Nephron progenitor cell (in vitro differentiated cells): ENCODE results near the gene LCP1.
A peak's percentile ranks its signal among the peaks of the same experiment; 100 is the strongest.

Experiments
- DNase-seq: peaks from one replicate; pipeline ENCODE4 v3.0.0; 2021
- H3K27ac Mint-ChIP-seq: 2 replicates; pipeline ENCODE4 v1.8.0; 2021; ENCODE audit warnings: mild to moderate bottlenecking, moderate library complexity, mixed read lengths
- H3K27me3 Mint-ChIP-seq: 2 replicates; pipeline ENCODE4 v1.8.0; 2021; ENCODE audit warnings: mild to moderate bottlenecking, low read depth, mixed read lengths; ENCODE audit not compliant: poor library complexity
- H3K36me3 Mint-ChIP-seq: 2 replicates; pipeline ENCODE4 v1.8.0; 2021; ENCODE audit warnings: low read depth, mixed read lengths
- H3K4me1 Mint-ChIP-seq: 2 replicates; pipeline ENCODE4 v1.8.0; 2021; ENCODE audit warnings: mixed read lengths
- H3K4me3 Mint-ChIP-seq: 2 replicates; pipeline ENCODE4 v1.8.0; 2021; ENCODE audit warnings: mild to moderate bottlenecking, moderate library complexity, mixed read lengths
- H3K9me3 Mint-ChIP-seq: 2 replicates; pipeline ENCODE4 v1.8.0; 2021; ENCODE audit warnings: mild to moderate bottlenecking, moderate library complexity, mixed read lengths
- CTCF ChIP-seq: fragments of 200-600 bp; sonication (generic); IDR thresholded peaks from 2 replicates; pipeline ENCODE4 v1.5.0; 2021; ENCODE audit warnings: antibody characterized with exemption

Gene LCP1

DNA sequence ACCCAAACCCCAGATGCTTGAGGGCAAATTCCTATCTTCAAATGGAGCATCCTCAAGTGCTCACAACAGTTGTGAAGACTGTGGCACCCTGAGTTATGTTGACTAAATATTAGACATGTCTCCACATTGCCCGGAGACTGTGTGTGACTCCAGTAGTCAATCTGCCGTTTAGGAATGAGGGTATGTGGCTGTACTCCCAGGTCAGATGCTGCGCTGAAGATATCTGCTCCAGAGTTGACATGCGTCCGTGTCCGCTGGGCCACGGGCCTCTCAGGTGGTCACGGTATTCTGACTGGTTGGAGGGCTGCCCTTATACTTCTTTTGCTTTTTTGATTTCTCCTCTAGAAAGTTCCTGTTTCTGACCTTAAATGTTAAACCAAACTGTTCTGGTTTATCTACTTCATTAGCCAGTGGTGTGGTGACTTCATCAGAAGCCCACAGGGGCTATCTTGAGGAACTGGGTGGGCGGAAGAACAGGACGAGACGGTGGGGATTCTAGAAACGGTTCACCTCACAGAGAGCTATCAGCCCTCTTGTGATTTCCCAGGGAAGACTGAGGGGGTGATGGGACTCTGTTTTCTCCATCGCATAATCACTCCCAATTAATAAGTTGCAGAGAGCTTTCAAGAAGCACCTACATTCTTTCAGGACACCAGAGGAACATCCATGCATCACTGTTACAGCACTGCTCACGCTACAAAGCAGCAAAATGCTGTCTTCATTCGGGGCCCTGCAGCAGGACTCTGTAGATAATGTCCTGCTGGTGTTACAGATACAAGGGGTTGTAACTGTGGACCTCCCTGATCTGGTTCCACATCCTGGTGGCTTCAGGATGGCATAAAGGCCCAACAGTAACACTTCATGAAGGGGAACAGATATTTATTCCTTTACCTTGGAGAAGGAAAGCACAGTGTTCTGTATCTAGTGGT is 1.3 kb upstream of the LCP1 start:
- Mint-ChIP-seq H3K4me1 (peaks cover 13% of the 10 kb centered on the region), H3K4me3 (no peak overlapping the region), H3K27me3 (peaks cover 2% of the 10 kb centered on the region), H3K27ac (no peak overlapping the region), H3K9me3 (no peaks in the 10 kb centered on the region), H3K36me3 (no peaks in the 10 kb centered on the region)
- DNase-seq = no peak
- TF ChIP-seq CTCF = no peak

GRCh38 chr13:46182491-46182877 is 507 bp upstream of the LCP1 start:
- TF ChIP-seq CTCF = no peak
- Mint-ChIP-seq H3K27me3 (peaks cover 2% of the 10 kb centered on the region), H3K27ac (peak overlapping the region; percentile 50), H3K4me3 (no peak overlapping the region), H3K4me1 (peaks cover 13% of the 10 kb centered on the region), H3K9me3 (no peaks in the 10 kb centered on the region), H3K36me3 (no peaks in the 10 kb centered on the region)
- DNase-seq = no peak

GRCh38 chr13:46181377-46181839 is 569 bp downstream of the LCP1 start:
- H3K4me3 Mint-ChIP-seq = no peak overlapping the region
- DNase-seq = no peak
- H3K27me3 Mint-ChIP-seq = peaks cover 2% of the 10 kb centered on the region
- H3K4me1 Mint-ChIP-seq = peaks cover 13% of the 10 kb centered on the region
- H3K9me3 Mint-ChIP-seq = no peaks in the 10 kb centered on the region
- no peaks in the 10 kb centered on the region for H3K36me3 Mint-ChIP-seq
- TF ChIP-seq CTCF = no peak
- no peak overlapping the region for H3K27ac Mint-ChIP-seq

DNA sequence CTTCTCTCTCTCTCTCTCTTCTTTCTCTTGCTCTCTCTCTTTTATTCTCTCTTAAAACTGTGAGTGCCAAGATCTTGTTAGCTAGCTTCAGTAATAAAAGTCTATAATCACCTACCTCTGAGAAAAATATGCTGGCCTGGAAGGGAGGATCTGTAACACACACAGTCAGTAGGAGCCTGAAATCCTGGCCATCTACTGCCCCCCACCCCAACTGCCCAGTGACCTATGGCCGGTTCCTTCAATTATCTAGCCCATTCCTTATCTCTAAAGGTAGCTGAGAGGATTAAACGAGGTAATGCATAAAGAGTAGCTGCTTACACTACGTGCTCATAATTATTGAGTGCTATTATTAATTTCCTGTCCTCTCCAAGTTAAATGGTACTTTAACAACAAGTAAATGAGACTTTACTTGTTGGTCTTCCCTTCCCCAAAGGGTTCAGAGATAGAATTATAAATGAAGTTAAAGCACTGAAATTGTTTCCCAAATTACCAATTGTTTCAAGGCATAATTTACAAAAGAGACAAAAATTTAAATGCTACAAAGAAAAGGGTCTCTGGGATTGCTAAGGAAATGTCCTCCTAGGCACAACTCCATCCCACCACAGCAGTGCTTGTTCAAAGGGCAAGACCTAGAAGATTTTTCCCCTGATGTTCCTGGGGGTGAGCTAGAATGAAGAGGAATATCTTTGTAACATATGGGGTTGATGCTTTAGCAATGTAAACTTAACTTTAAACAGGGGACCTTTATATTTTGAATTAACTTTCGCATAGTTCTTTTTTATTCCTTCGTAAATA is 1.8 kb downstream of the LCP1 start:
- Mint-ChIP-seq H3K9me3 (no peaks in the 10 kb centered on the region), H3K27me3 (peaks cover 2% of the 10 kb centered on the region), H3K27ac (peak overlapping the region; percentile 1), H3K36me3 (no peaks in the 10 kb centered on the region), H3K4me3 (no peak overlapping the region), H3K4me1 (peaks cover 13% of the 10 kb centered on the region)
- DNase-seq = no peak
- no peak for TF ChIP-seq CTCF

DNA sequence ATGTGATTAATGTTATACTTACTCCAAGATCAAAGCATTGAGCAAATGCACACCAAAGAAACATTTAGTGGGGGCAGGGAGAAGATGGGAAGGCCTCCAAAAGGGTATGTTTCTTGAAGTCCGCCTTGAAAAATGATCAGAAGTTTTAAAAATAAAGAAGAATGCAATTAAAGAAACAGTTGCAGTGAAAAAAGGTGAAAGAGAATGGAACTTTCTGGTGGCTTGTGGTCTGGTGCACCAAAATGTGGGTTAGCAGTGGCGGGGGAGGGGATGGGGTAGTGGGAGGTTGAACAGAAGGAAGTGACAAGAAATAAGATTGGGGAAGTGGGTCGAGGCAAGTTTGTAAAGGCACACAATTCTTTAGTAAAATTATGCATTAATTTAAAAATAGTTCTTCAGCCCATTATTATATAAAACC is 2.5 kb downstream of the LCP1 start:
- Mint-ChIP-seq H3K4me1 (peaks cover 13% of the 10 kb centered on the region), H3K9me3 (no peaks in the 10 kb centered on the region), H3K27me3 (peaks cover 2% of the 10 kb centered on the region), H3K27ac (no peak overlapping the region), H3K36me3 (no peaks in the 10 kb centered on the region), H3K4me3 (no peak overlapping the region)
- no peak for TF ChIP-seq CTCF
- DNase-seq = no peak
